K562 (cell line): ENCODE measurements around the gene USP48. TPM values are rescaled to one million over a fixed set of nuclear protein-coding genes. Genes with fewer than 3 reads are reported as not detected.

Source experiments
- CBFA2T2 ChIP-seq: fragments of 450-650 bp; conservative IDR thresholded peaks from 2 replicates; pipeline ENCODE4 v1.6.1; 2017; ENCODE audit warnings: mild to moderate bottlenecking
- CEBPB ChIP-seq: fragments of 450-650 bp; IDR thresholded peaks from 2 replicates; pipeline ENCODE4 v1.6.1; 2016; ENCODE audit warnings: missing genetic modification characterization, missing compliant biosample characterization
- CHD2 ChIP-seq: IDR thresholded peaks from 2 replicates; pipeline ENCODE4 v1.6.1; 2011; ENCODE audit warnings: low read depth, low read length
- HDGF ChIP-seq: fragments of 450-650 bp; IDR thresholded peaks from 2 replicates; pipeline ENCODE4 v1.6.1; 2016
- HNRNPL ChIP-seq: fragments of 200-400 bp; formaldehyde crosslinking; IDR thresholded peaks from 2 replicates; pipeline ENCODE4 v1.6.1; 2017; ENCODE audit warnings: low read depth, mild to moderate bottlenecking, low read length
- PHF8 ChIP-seq: fragments of 200-600 bp; sonication (generic); IDR thresholded peaks from 2 replicates; pipeline ENCODE4 v1.6.1; 2012; ENCODE audit warnings: mixed run types, mild to moderate bottlenecking, inconsistent platforms, low read length, moderate library complexity, borderline replicate concordance
- RFX7 ChIP-seq: fragments of 250-450 bp; sonication (Bioruptor Pico); IDR thresholded peaks from 2 replicates; pipeline ENCODE4 v1.5.1; 2021; ENCODE audit warnings: mild to moderate bottlenecking
- SMARCE1 ChIP-seq: fragments of 450-650 bp; IDR thresholded peaks from 2 replicates; pipeline ENCODE4 v1.7.1; 2016; ENCODE audit warnings: mild to moderate bottlenecking
- THRAP3 ChIP-seq: fragments of 450-650 bp; IDR thresholded peaks from 2 replicates; pipeline ENCODE4 v1.6.1; 2016; ENCODE audit warnings: mild to moderate bottlenecking, inconsistent platforms, borderline replicate concordance
- TRIM28 ChIP-seq: fragments of 450-650 bp; IDR thresholded peaks from 2 replicates; pipeline ENCODE4 v1.6.1; 2017
- ZNF354B ChIP-seq: fragments of 250-450 bp; sonication (Bioruptor Pico); IDR thresholded peaks from 2 replicates; pipeline ENCODE4 v1.4.0; 2020
- ZNF561 ChIP-seq: fragments of 450-650 bp; formaldehyde crosslinking; conservative IDR thresholded peaks from 2 replicates; pipeline ENCODE4 v1.4.0; 2020; ENCODE audit warnings: mild to moderate bottlenecking, moderate library complexity
- polyA plus RNA-seq, 8 experiments: library from polyadenylated mRNA; depleted of rRNA in 4 of 8; stranded (reverse) in 5 of 8; unstranded in 3 of 8; fragments of >200 nt; fragmentation: Nextera tagmentation in 2 of 8; fragmentation: Illumina TruSeq in 1 of 8; extraction: Ambion mirVana in 2 of 8; extraction: Trizol in 1 of 8; gene quantifications; 2 replicates each; pipeline versions ENCODE4 v1.2.1 to v1.2.3, GENCODE V29; 2011 to 2014; ENCODE audit warnings: inconsistent platforms in 1 of 8, missing spikeins in 1 of 8
- total RNA-seq, 7 experiments: library from RNA; depleted of rRNA in 6 of 7; stranded (reverse); fragments of >200 nt in 6 of 7; fragmentation: Illumina TruSeq in 2 of 7; extraction: Trizol in 2 of 7; gene quantifications; 2 replicates each; pipeline versions ENCODE4 v1.2.1 to v1.2.3, GENCODE V29; 2011 to 2021; ENCODE audit warnings: low replicate concordance in 1 of 7
- TF ChIP-seq, protein P1 (sequence below): IDR thresholded peaks from 3 replicates; pipeline ENCODE4 v1.6.1; 2011; ENCODE audit warnings: borderline replicate concordance, mild to moderate bottlenecking; ENCODE audit not compliant: insufficient read length, insufficient read depth
- TF ChIP-seq, protein P2 (sequence below): fragments of 450-650 bp; IDR thresholded peaks from 2 replicates; pipeline ENCODE4 v1.7.1; 2018; ENCODE audit warnings: mild to moderate bottlenecking, low read depth; ENCODE audit not compliant: partially characterized antibody
- TF ChIP-seq, protein P3 (sequence below): fragments of 250-450 bp; sonication (Bioruptor Pico); IDR thresholded peaks from 2 replicates; pipeline ENCODE4 v1.4.0; 2020
- TF ChIP-seq, protein P4 (sequence below): fragments of 250-450 bp; sonication (Bioruptor Pico); IDR thresholded peaks from 2 replicates; pipeline ENCODE4 v1.5.0; 2021
- TF ChIP-seq, protein P5 (sequence below): fragments of 450-650 bp; IDR thresholded peaks from 2 replicates; pipeline ENCODE4 v1.6.1; 2016; ENCODE audit warnings: mild to moderate bottlenecking
- TF ChIP-seq, protein P6 (sequence below): sonication (generic); formaldehyde crosslinking; IDR thresholded peaks from 2 replicates; pipeline ENCODE4 v1.8.0; 2022; ENCODE audit warnings: missing genetic modification reagents, mild to moderate bottlenecking, moderate library complexity, borderline replicate concordance

The USP48 gene
- total and polyA plus RNA-seq, 9 of the 15 experiments (the other 6 are each of a cell fraction or from before 2014, with no cell fraction given): 23.3 to 123 (median 106) TPM

DNA sequence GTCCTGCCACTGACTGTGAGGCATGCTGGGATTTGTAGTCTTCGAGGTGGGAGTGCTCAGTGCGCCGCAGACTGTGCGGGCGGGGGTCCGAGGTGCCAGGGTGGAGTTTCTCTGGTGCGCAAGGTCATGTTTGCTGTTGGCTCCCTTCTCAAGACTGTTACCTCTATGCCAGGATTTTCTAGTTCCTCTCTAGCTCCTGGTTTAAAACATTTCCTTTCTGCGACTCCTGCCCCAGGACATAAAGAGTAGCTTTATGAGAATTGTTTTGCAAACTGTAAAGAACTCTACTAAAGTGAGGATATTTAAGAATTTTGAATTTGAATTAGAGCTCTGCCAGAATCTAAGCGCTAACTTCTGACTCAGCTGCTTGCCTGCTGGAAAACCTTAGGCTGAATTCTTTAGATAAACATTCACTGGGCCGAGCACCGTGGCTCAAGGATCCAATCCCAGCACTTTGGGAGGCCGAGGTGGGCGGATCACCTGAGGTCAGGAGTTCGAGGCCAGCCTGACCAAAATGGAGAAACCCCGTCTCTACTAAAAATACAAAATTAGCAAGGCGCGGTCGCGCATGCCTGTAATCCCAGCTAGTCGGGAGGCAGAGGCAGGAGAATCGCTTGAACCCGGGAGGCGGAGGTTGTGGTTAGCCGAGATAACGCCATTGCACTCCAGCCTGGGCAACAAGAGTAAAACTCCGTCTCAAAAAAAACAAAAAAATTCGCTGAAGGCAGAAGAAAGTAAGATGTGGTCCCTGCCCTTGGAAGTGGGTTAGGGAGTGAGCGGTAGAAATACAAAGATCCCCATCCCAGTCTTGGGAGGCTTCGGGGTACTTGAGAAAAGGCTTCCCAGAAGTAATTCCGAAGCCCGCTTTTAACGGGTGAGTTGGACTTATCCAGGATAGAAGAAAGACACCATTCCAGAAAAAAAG, 992 bp upstream of the USP48 start (continued):
- TF ChIP-seq, protein P1, sequence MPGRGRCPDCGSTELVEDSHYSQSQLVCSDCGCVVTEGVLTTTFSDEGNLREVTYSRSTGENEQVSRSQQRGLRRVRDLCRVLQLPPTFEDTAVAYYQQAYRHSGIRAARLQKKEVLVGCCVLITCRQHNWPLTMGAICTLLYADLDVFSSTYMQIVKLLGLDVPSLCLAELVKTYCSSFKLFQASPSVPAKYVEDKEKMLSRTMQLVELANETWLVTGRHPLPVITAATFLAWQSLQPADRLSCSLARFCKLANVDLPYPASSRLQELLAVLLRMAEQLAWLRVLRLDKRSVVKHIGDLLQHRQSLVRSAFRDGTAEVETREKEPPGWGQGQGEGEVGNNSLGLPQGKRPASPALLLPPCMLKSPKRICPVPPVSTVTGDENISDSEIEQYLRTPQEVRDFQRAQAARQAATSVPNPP: no peak
- TF ChIP-seq, protein P2, sequence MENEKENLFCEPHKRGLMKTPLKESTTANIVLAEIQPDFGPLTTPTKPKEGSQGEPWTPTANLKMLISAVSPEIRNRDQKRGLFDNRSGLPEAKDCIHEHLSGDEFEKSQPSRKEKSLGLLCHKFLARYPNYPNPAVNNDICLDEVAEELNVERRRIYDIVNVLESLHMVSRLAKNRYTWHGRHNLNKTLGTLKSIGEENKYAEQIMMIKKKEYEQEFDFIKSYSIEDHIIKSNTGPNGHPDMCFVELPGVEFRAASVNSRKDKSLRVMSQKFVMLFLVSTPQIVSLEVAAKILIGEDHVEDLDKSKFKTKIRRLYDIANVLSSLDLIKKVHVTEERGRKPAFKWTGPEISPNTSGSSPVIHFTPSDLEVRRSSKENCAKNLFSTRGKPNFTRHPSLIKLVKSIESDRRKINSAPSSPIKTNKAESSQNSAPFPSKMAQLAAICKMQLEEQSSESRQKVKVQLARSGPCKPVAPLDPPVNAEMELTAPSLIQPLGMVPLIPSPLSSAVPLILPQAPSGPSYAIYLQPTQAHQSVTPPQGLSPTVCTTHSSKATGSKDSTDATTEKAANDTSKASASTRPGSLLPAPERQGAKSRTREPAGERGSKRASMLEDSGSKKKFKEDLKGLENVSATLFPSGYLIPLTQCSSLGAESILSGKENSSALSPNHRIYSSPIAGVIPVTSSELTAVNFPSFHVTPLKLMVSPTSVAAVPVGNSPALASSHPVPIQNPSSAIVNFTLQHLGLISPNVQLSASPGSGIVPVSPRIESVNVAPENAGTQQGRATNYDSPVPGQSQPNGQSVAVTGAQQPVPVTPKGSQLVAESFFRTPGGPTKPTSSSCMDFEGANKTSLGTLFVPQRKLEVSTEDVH: peak; percentile 8
- no peak for TF ChIP-seq ZNF354B (CRISPR knock-in tag)
- TF ChIP-seq CBFA2T2: no peak
- TF ChIP-seq HDGF: peak; percentile 65
- no peak for TF ChIP-seq RFX7 (CRISPR knock-in tag)
- TF ChIP-seq CEBPB (tag): peak; percentile 9; the same call in 1 of the 2 replicates
- no peak for TF ChIP-seq ZNF561
- no peak for TF ChIP-seq HNRNPL
- no peak for TF ChIP-seq TRIM28
- TF ChIP-seq SMARCE1: no peak; the same call in none of the 2 replicates
- TF ChIP-seq THRAP3: peak; percentile 74; the same call in 1 of the 2 replicates
- TF ChIP-seq, protein P3, sequence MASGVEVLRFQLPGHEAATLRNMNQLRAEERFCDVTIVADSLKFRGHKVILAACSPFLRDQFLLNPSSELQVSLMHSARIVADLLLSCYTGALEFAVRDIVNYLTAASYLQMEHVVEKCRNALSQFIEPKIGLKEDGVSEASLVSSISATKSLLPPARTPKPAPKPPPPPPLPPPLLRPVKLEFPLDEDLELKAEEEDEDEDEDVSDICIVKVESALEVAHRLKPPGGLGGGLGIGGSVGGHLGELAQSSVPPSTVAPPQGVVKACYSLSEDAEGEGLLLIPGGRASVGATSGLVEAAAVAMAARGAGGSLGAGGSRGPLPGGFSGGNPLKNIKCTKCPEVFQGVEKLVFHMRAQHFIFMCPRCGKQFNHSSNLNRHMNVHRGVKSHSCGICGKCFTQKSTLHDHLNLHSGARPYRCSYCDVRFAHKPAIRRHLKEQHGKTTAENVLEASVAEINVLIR (CRISPR knock-in tag): no peak
- TF ChIP-seq, protein P4, sequence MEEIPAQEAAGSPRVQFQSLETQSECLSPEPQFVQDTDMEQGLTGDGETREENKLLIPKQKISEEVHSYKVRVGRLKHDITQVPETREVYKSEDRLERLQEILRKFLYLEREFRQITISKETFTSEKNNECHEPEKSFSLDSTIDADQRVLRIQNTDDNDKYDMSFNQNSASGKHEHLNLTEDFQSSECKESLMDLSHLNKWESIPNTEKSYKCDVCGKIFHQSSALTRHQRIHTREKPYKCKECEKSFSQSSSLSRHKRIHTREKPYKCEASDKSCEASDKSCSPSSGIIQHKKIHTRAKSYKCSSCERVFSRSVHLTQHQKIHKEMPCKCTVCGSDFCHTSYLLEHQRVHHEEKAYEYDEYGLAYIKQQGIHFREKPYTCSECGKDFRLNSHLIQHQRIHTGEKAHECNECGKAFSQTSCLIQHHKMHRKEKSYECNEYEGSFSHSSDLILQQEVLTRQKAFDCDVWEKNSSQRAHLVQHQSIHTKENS (CRISPR knock-in tag): no peak
- no peak for TF ChIP-seq PHF8
- TF ChIP-seq, protein P5, sequence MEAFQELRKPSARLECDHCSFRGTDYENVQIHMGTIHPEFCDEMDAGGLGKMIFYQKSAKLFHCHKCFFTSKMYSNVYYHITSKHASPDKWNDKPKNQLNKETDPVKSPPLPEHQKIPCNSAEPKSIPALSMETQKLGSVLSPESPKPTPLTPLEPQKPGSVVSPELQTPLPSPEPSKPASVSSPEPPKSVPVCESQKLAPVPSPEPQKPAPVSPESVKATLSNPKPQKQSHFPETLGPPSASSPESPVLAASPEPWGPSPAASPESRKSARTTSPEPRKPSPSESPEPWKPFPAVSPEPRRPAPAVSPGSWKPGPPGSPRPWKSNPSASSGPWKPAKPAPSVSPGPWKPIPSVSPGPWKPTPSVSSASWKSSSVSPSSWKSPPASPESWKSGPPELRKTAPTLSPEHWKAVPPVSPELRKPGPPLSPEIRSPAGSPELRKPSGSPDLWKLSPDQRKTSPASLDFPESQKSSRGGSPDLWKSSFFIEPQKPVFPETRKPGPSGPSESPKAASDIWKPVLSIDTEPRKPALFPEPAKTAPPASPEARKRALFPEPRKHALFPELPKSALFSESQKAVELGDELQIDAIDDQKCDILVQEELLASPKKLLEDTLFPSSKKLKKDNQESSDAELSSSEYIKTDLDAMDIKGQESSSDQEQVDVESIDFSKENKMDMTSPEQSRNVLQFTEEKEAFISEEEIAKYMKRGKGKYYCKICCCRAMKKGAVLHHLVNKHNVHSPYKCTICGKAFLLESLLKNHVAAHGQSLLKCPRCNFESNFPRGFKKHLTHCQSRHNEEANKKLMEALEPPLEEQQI: no peak; the same call in 1 of the 2 replicates
- TF ChIP-seq, protein P6, sequence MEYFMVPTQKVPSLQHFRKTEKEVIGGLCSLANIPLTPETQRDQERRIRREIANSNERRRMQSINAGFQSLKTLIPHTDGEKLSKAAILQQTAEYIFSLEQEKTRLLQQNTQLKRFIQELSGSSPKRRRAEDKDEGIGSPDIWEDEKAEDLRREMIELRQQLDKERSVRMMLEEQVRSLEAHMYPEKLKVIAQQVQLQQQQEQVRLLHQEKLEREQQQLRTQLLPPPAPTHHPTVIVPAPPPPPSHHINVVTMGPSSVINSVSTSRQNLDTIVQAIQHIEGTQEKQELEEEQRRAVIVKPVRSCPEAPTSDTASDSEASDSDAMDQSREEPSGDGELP (CRISPR knock-in tag): peak; percentile 69; the same call in 1 of the 2 replicates
- no peak; the same call in 1 of the 2 replicates for TF ChIP-seq CHD2
